HG02938 (cell line): ENCODE measurements around the gene INO80B.
"Not testable (repeated sequence)": the region's sequence is repeated elsewhere in the genome, so short reads cannot be mapped to it uniquely, and the experiment has no call there.

Experiments
- ATAC-seq: cut with Tn5 transposase; IDR thresholded peaks from one replicate; pipeline ENCODE4 v1.9.1; 2021; ENCODE audit warnings: mild to moderate bottlenecking, moderate library complexity; ENCODE audit not compliant: unreplicated experiment

INO80B gene

GRCh38 chr2:74424995-74425406 lies 29.9 kb upstream of the INO80B start:
- ATAC-seq: no peak

- ATAC-seq: no peak
Observed at GRCh38 chr2:74425523-74425922, 29.4 kb upstream of the INO80B start.

GRCh38 chr2:74426181-74426758 lies 28.6 kb upstream of the INO80B start:
- no peak for ATAC-seq

GRCh38 chr2:74427551-74427950 lies 27.3 kb upstream of the INO80B start:
- ATAC-seq: no peak

- ATAC-seq: no peak
Observed at GRCh38 chr2:74428675-74429074, 26.2 kb upstream of the INO80B start.

- ATAC-seq: no peak
Observed at GRCh38 chr2:74429487-74430451, 25.1 kb upstream of the INO80B start.

GRCh38 chr2:74430502-74430901 lies 24.4 kb upstream of the INO80B start:
- ATAC-seq: no peak

GRCh38 chr2:74436111-74436805 lies 18.6 kb upstream of the INO80B start:
- no peak for ATAC-seq

- ATAC-seq: no peak
Observed at GRCh38 chr2:74436848-74437695, 17.8 kb upstream of the INO80B start.

GRCh38 chr2:74438248-74438647 lies 16.6 kb upstream of the INO80B start:
- ATAC-seq: no peak

- no peak for ATAC-seq
Observed at GRCh38 chr2:74439373-74439772, 15.5 kb upstream of the INO80B start.

- ATAC-seq: no peak
Observed at GRCh38 chr2:74439803-74440377, 15.0 kb upstream of the INO80B start.

GRCh38 chr2:74440378-74441169 lies 14.3 kb upstream of the INO80B start:
- peak; percentile 80 for ATAC-seq

GRCh38 chr2:74441170-74441689 lies 13.7 kb upstream of the INO80B start:
- ATAC-seq: no peak

- ATAC-seq: no peak
Observed at GRCh38 chr2:74441690-74442482, 13.0 kb upstream of the INO80B start, which contains the start of gene RTKN. RTKN (minus strand) TSS chr2:74441937; CDS start chr2:74441816, 121 bp downstream.

GRCh38 chr2:74442483-74443297 lies 12.2 kb upstream of the INO80B start:
- ATAC-seq: not testable (repeated sequence)

- no peak for ATAC-seq
Observed at GRCh38 chr2:74444498-74445318, 10.2 kb upstream of the INO80B start.
